MM.1S (cell line): Measurements from ENCODE around the gene VPS9D1.

ENCODE experiments used
- DNase-seq: peaks from one replicate; pipeline ENCODE4 v3.0.0-alpha.2; 2015
- H2AFZ ChIP-seq: fragments of 300-600 bp; sonication (generic); 2 replicates; pipeline ENCODE4 v1.6.0; 2016; ENCODE audit warnings: antibody characterized with exemption, low read length
- H3F3A ChIP-seq: fragments of 300-600 bp; sonication (generic); 2 replicates; pipeline ENCODE4 v1.6.1; 2016; ENCODE audit warnings: mild to moderate bottlenecking, antibody characterized with exemption, low read length, moderate library complexity, mixed read lengths; ENCODE audit not compliant: insufficient read depth
- H3K27ac ChIP-seq: fragments of 300-600 bp; sonication (generic); 2 replicates; pipeline ENCODE4 v1.5.1; 2016; ENCODE audit warnings: mild to moderate bottlenecking, low read length
- H3K27me3 ChIP-seq: fragments of 300-600 bp; sonication (generic); replicated peaks from 2 replicates; pipeline ENCODE4 v1.6.0; 2016; ENCODE audit warnings: low read length; ENCODE audit not compliant: insufficient read depth
- H3K36me3 ChIP-seq: fragments of 300-600 bp; sonication (generic); replicated peaks from 2 replicates; pipeline ENCODE4 v1.6.1; 2016; ENCODE audit warnings: mild to moderate bottlenecking, low read length, mixed read lengths; ENCODE audit not compliant: insufficient read depth
- H3K4me1 ChIP-seq: fragments of 300-600 bp; sonication (generic); 2 replicates; pipeline ENCODE4 v1.6.1; 2016; ENCODE audit warnings: low read length, mixed read lengths
- H3K4me2 ChIP-seq: fragments of 300-600 bp; sonication (generic); 2 replicates; pipeline ENCODE4 v1.6.0; 2016; ENCODE audit warnings: low read depth, low read length
- H3K4me3 ChIP-seq: fragments of 300-600 bp; sonication (generic); 2 replicates; pipeline ENCODE4 v1.5.1; 2016; ENCODE audit warnings: low read length, mixed read lengths
- H3K79me2 ChIP-seq: fragments of 300-600 bp; sonication (generic); 2 replicates; pipeline ENCODE4 v1.6.1; 2016; ENCODE audit warnings: mixed run types, low read length, mixed read lengths
- H3K9ac ChIP-seq: fragments of 300-600 bp; sonication (generic); 2 replicates; pipeline ENCODE4 v1.6.1; 2016; ENCODE audit warnings: low read length, mixed read lengths
- H3K9me2 ChIP-seq: fragments of 300-600 bp; sonication (generic); replicated peaks from 2 replicates; pipeline ENCODE4 v1.6.1; 2016; ENCODE audit warnings: mild to moderate bottlenecking, low read length, mixed read lengths; ENCODE audit not compliant: insufficient read depth
- H3K9me3 ChIP-seq: fragments of 300-600 bp; sonication (generic); replicated peaks from 2 replicates; pipeline ENCODE4 v1.6.1; 2016; ENCODE audit warnings: mild to moderate bottlenecking, low read length, mixed read lengths; ENCODE audit not compliant: insufficient read depth
- H4K20me1 ChIP-seq: fragments of 300-600 bp; sonication (generic); 2 replicates; pipeline ENCODE4 v1.6.1; 2016; ENCODE audit warnings: mild to moderate bottlenecking, low read length, moderate library complexity, mixed read lengths; ENCODE audit not compliant: insufficient read depth
- EZH2 ChIP-seq: fragments of 300-600 bp; sonication (generic); optimal IDR thresholded peaks from 2 replicates; pipeline ENCODE3; 2017; ENCODE audit warnings: low read depth, mild to moderate bottlenecking, antibody characterized with exemption, low read length, mixed read lengths
- EZH2phosphoT487 ChIP-seq: fragments of 300-600 bp; sonication (generic); IDR thresholded peaks from 2 replicates; pipeline ENCODE4 v1.6.1; 2018; ENCODE audit warnings: antibody characterized with exemption, low read length
- TF ChIP-seq, protein P1 (sequence below): fragments of 300-600 bp; sonication (generic); IDR thresholded peaks from 2 replicates; pipeline ENCODE4 v1.5.1; 2016; ENCODE audit warnings: antibody characterized with exemption, low read length, mixed read lengths

VPS9D1 gene

DNA sequence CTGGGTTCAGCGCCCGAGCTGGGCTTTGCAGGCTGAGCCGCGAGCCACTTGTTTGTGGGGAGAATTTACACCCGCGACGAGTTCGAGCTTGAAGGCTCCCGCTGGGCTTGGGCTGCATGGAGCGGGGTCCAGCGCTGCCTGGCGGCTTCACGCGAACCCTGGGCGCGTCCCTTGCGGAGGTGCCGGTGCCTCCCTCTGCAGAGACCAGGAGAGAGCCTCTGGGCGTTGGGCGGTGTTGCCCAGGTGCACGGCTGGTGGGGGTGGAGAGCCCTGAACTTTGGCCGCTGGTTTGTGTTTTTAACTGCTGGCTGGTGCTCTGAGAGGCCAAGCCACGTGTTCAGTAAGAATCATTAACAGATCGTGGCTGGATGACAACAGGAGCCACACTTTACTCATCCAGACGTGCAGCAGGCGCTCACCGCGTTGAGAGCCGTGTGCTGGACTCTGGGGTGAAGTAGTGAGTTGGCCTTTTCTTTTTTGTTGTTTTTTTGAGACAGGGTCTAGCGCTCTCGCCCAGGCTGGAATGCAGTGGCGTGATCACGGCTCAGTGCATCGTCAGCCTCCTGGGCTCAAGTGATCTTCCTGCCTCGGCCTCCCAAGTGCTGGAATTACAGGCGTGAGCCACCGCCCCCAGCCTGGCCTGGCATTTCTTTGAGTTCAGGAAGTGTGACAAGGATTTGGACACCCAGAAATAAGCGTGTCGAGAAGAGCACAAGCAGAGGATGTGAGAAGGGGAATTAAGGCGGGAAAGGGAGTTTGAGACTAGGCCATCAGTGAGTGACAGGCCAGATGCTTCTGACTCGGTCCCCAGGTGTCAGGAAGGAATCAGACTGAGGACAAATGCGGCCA lies 33.4 kb downstream of the VPS9D1 start:
- H3K4me3 ChIP-seq = peak overlapping the region; percentile 75
- H3F3A ChIP-seq = no peaks in the 10 kb centered on the region
- DNase-seq = peak; percentile 45
- H3K9me2 ChIP-seq = no peaks in the 10 kb centered on the region
- H3K27me3 ChIP-seq = no peaks in the 10 kb centered on the region
- peak overlapping the region; percentile 68 for H3K4me2 ChIP-seq
- H3K9me3 ChIP-seq = no peaks in the 10 kb centered on the region
- peak overlapping the region; percentile 72 for H3K27ac ChIP-seq
- no peaks in the 10 kb centered on the region for H3K36me3 ChIP-seq
- H2AFZ ChIP-seq = 0 out of 2 replicates have a peak overlapping the region, but pooled peaks have one; percentile 31
- no peaks in the 10 kb centered on the region for H3K4me1 ChIP-seq
- H3K79me2 ChIP-seq = peaks cover 4% of the 10 kb centered on the region
- H3K9ac ChIP-seq = peak overlapping the region; percentile 83
- H4K20me1 ChIP-seq = no peaks in the 10 kb centered on the region
- TF ChIP-seq EZH2phosphoT487 (no peak), EZH2 (no peak)
- TF ChIP-seq, protein P1, sequence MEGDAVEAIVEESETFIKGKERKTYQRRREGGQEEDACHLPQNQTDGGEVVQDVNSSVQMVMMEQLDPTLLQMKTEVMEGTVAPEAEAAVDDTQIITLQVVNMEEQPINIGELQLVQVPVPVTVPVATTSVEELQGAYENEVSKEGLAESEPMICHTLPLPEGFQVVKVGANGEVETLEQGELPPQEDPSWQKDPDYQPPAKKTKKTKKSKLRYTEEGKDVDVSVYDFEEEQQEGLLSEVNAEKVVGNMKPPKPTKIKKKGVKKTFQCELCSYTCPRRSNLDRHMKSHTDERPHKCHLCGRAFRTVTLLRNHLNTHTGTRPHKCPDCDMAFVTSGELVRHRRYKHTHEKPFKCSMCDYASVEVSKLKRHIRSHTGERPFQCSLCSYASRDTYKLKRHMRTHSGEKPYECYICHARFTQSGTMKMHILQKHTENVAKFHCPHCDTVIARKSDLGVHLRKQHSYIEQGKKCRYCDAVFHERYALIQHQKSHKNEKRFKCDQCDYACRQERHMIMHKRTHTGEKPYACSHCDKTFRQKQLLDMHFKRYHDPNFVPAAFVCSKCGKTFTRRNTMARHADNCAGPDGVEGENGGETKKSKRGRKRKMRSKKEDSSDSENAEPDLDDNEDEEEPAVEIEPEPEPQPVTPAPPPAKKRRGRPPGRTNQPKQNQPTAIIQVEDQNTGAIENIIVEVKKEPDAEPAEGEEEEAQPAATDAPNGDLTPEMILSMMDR = no peak

DNA sequence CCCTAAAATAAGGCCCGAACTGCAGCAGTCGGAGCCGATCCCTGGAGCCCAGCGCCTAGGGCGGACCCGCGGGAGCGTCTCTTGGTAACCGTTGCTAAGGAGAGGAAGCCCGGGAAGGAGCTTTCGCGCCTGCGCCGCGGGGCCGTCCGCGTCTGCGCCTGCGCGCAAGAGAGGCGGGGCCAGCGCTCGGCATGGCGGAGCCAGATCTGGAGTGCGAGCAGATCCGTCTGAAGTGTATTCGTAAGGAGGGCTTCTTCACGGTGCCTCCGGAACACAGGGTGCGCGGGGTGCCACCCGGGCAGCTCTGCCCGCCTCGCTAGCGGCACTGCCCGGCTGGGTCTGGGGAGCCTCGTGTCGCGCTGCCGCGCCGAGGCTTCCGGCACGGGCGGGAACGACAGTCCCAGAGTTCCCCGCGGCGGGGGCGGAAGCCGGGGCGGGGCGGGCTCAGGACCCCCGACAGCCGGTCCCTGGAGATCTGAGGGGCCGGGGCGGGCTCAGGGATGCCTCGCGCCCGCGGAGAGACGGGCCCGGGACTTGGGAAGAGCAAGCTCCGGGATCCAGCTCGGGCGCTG lies 34.1 kb downstream of the VPS9D1 start, which contains the start of gene CDK10:
Gene CDK10, plus strand, starts transcription at position 170 of the 572 bp plus-strand sequence. Its CDS starts 22 bp downstream, at position 192.
- no peaks in the 10 kb centered on the region for H3K9me3 ChIP-seq
- H3K9me2 ChIP-seq = no peaks in the 10 kb centered on the region
- H3K79me2 ChIP-seq = peaks cover 4% of the 10 kb centered on the region
- H3K27me3 ChIP-seq = no peaks in the 10 kb centered on the region
- no peaks in the 10 kb centered on the region for H3K36me3 ChIP-seq
- H3K27ac ChIP-seq = peak within 1 kb of the TSS; percentile 72
- H3K9ac ChIP-seq = peak within 1 kb of the TSS; percentile 83
- peak within 1 kb of the TSS; percentile 75 for H3K4me3 ChIP-seq
- no peaks in the 10 kb centered on the region for H4K20me1 ChIP-seq
- TF ChIP-seq, protein P1 = no peak
- TF ChIP-seq EZH2phosphoT487 = no peak
- TF ChIP-seq EZH2 = no peak
- peak within 1 kb of the TSS; percentile 68 for H3K4me2 ChIP-seq
- no peaks in the 10 kb centered on the region for H3K4me1 ChIP-seq
- H2AFZ ChIP-seq = peak within 1 kb of the TSS; percentile 75
- no peaks in the 10 kb centered on the region for H3F3A ChIP-seq
- peak; percentile 74 for DNase-seq

DNA sequence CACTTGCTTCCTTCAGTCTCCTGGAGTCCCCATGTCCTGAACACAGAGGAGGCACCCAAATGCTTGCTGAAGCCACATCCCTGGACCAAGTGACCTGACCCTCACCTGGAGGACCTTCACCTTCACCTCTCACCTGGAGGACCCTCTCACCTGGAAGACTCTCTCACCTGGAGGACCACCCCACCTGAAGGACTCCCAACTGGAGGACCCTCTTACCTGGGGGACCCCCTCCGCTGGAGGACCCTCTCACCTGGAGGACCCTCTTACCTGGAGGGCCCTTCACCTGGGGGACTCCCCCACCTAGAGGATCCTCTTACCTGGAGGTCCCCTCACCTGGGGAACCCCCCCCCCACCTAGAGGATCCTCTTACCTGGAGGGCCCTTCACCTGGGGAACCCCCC lies 34.8 kb downstream of the VPS9D1 start:
- H3K9ac ChIP-seq = no peak overlapping the region
- peaks cover 4% of the 10 kb centered on the region for H3K79me2 ChIP-seq
- DNase-seq = no peak
- no peak overlapping the region for H3K4me3 ChIP-seq
- no peaks in the 10 kb centered on the region for H3K4me1 ChIP-seq
- H2AFZ ChIP-seq = no peak overlapping the region
- no peaks in the 10 kb centered on the region for H3K9me3 ChIP-seq
- TF ChIP-seq, protein P1 = no peak
- TF ChIP-seq EZH2 = no peak
- TF ChIP-seq EZH2phosphoT487 = no peak
- H3K9me2 ChIP-seq = no peaks in the 10 kb centered on the region
- H3K27ac ChIP-seq = no peak overlapping the region
- no peaks in the 10 kb centered on the region for H4K20me1 ChIP-seq
- no peaks in the 10 kb centered on the region for H3K36me3 ChIP-seq
- no peaks in the 10 kb centered on the region for H3K27me3 ChIP-seq
- no peak overlapping the region for H3K4me2 ChIP-seq
- H3F3A ChIP-seq = no peaks in the 10 kb centered on the region
